K562 (cell line): ENCODE results near the gene MPHOSPH8. TPM values are rescaled to one million over a fixed set of nuclear protein-coding genes. Genes with fewer than 3 reads are reported as not detected.

ENCODE experiments used
- BACH1 ChIP-seq: fragments of 200-800 bp; sonication (Bioruptor generic); IDR thresholded peaks from 2 replicates; pipeline ENCODE4 v1.6.1; 2016; ENCODE audit warnings: missing genetic modification characterization, missing compliant biosample characterization
- DDX20 ChIP-seq: fragments of 450-650 bp; IDR thresholded peaks from 2 replicates; pipeline ENCODE4 v1.6.1; 2016; ENCODE audit warnings: missing genetic modification characterization, low read depth, mild to moderate bottlenecking, missing compliant biosample characterization, moderate library complexity
- DPF2 ChIP-seq: fragments of 450-650 bp; IDR thresholded peaks from 2 replicates; pipeline ENCODE4 v1.6.1; 2016
- ESRRA ChIP-seq: fragments of 450-650 bp; IDR thresholded peaks from 2 replicates; pipeline ENCODE4 v1.6.1; 2014; ENCODE audit warnings: low read depth, mild to moderate bottlenecking, moderate library complexity, borderline replicate concordance
- FOSL1 ChIP-seq: fragments of 200-800 bp; sonication (Bioruptor generic); conservative IDR thresholded peaks from 2 replicates; pipeline ENCODE4 v1.6.1; 2016; ENCODE audit warnings: missing genetic modification characterization, missing compliant biosample characterization
- HDGF ChIP-seq: fragments of 450-650 bp; IDR thresholded peaks from 2 replicates; pipeline ENCODE4 v1.6.1; 2016
- L3MBTL2 ChIP-seq: fragments of 450-650 bp; IDR thresholded peaks from 2 replicates; pipeline ENCODE4 v1.6.1; 2016; ENCODE audit warnings: mild to moderate bottlenecking, moderate library complexity
- MAFK ChIP-seq: IDR thresholded peaks from 2 replicates; pipeline ENCODE4 v1.6.1; 2011; ENCODE audit warnings: low read length, improper control_type of control experiment
- MCM5 ChIP-seq: fragments of 450-650 bp; IDR thresholded peaks from 2 replicates; pipeline ENCODE4 v1.6.1; 2016; ENCODE audit warnings: low read depth
- MEIS2 ChIP-seq: fragments of 450-650 bp; IDR thresholded peaks from 2 replicates; pipeline ENCODE4 v1.6.1; 2014; ENCODE audit warnings: mild to moderate bottlenecking; ENCODE audit not compliant: partially characterized antibody
- NFE2 ChIP-seq: IDR thresholded peaks from 2 replicates; pipeline ENCODE4 v1.6.1; 2014; ENCODE audit warnings: antibody characterized with exemption, low read depth
- NR2C2 ChIP-seq, 2 experiments: fragments of 200-800 bp in 1 of 2; sonication (Bioruptor generic) in 1 of 2; sonication (generic) in 1 of 2; formaldehyde crosslinking in 1 of 2; IDR thresholded peaks; 2 replicates each; pipeline versions ENCODE4 v1.6.1 to v1.8.0; 2016 to 2022; ENCODE audit warnings: mild to moderate bottlenecking in 1 of 2, missing compliant biosample characterization in 1 of 2, missing genetic modification characterization in 1 of 2, missing genetic modification reagents in 1 of 2
- POLR3G ChIP-seq: IDR thresholded peaks from 2 replicates; pipeline ENCODE4 v1.6.1; 2011; ENCODE audit not compliant: insufficient read length, insufficient replicate concordance; ENCODE audit errors: extremely low read depth
- RBBP5 ChIP-seq: fragments of 200-600 bp; sonication (generic); IDR thresholded peaks from 2 replicates; pipeline ENCODE4 v1.6.1; 2012; ENCODE audit warnings: borderline replicate concordance, mild to moderate bottlenecking, low read length, control low read depth, inconsistent platforms; ENCODE audit not compliant: insufficient read depth, poor library complexity, severe bottlenecking
- SIN3A ChIP-seq, 2 experiments: fragments of 150-350 bp in 1 of 2; IDR thresholded peaks; 2 replicates each; pipeline ENCODE4 v1.6.1; 2011 to 2016; ENCODE audit warnings: borderline replicate concordance in 2 of 2, low read depth in 2 of 2, low read length in 2 of 2, mild to moderate bottlenecking in 2 of 2, moderate library complexity in 2 of 2; ENCODE audit not compliant: control insufficient read depth in 1 of 2
- SMARCA4 ChIP-seq: fragments of 450-650 bp; IDR thresholded peaks from 2 replicates; pipeline ENCODE4 v1.6.1; 2016
- SP1 ChIP-seq: sonication (generic); formaldehyde crosslinking; IDR thresholded peaks from 2 replicates; pipeline ENCODE4 v1.8.1; 2022; ENCODE audit warnings: mild to moderate bottlenecking, missing genetic modification reagents
- SRSF3 ChIP-seq: fragments of 200-400 bp; formaldehyde crosslinking; IDR thresholded peaks from 2 replicates; pipeline ENCODE4 v1.6.1; 2016; ENCODE audit warnings: mild to moderate bottlenecking, low read length, moderate library complexity; ENCODE audit not compliant: insufficient read depth
- TEAD2 ChIP-seq: fragments of 450-650 bp; IDR thresholded peaks from 2 replicates; pipeline ENCODE4 v1.6.1; 2016; ENCODE audit warnings: missing genetic modification characterization, control low read depth, missing compliant biosample characterization
- TRIM28 ChIP-seq: fragments of 450-650 bp; IDR thresholded peaks from 2 replicates; pipeline ENCODE4 v1.6.1; 2017
- ZNF140 ChIP-seq: fragments of 250-450 bp; sonication (Bioruptor Pico); IDR thresholded peaks from 2 replicates; pipeline ENCODE4 v1.8.0; 2021; ENCODE audit warnings: moderate library complexity, mild to moderate bottlenecking, inconsistent platforms
- ZNF143 ChIP-seq: sonication (generic); formaldehyde crosslinking; IDR thresholded peaks from 2 replicates; pipeline ENCODE4 v1.9.0; 2022; ENCODE audit warnings: mild to moderate bottlenecking, missing genetic modification reagents
- ZNF780A ChIP-seq: fragments of 250-450 bp; sonication (Bioruptor Pico); IDR thresholded peaks from 2 replicates; pipeline ENCODE4 v1.5.0; 2021; ENCODE audit warnings: mild to moderate bottlenecking
- polyA plus RNA-seq, 8 experiments: library from polyadenylated mRNA; depleted of rRNA in 4 of 8; stranded (reverse) in 5 of 8; unstranded in 3 of 8; fragments of >200 nt; fragmentation: Nextera tagmentation in 2 of 8; fragmentation: Illumina TruSeq in 1 of 8; extraction: Ambion mirVana in 2 of 8; extraction: Trizol in 1 of 8; gene quantifications; 2 replicates each; pipeline versions ENCODE4 v1.2.1 to v1.2.3, GENCODE V29; 2011 to 2014; ENCODE audit warnings: inconsistent platforms in 1 of 8, missing spikeins in 1 of 8
- total RNA-seq, 7 experiments: library from RNA; depleted of rRNA in 6 of 7; stranded (reverse); fragments of >200 nt in 6 of 7; fragmentation: Illumina TruSeq in 2 of 7; extraction: Trizol in 2 of 7; gene quantifications; 2 replicates each; pipeline versions ENCODE4 v1.2.1 to v1.2.3, GENCODE V29; 2011 to 2021; ENCODE audit warnings: low replicate concordance in 1 of 7
- TF ChIP-seq, protein P1 (sequence below): sonication (generic); formaldehyde crosslinking; IDR thresholded peaks from 2 replicates; pipeline ENCODE4 v1.8.0; 2022; ENCODE audit warnings: mild to moderate bottlenecking, missing genetic modification reagents
- TF ChIP-seq, protein P2 (sequence below): fragments of 450-650 bp; formaldehyde crosslinking; IDR thresholded peaks from 2 replicates; pipeline ENCODE4 v1.4.0; 2022; ENCODE audit warnings: mild to moderate bottlenecking, moderate library complexity
- TF ChIP-seq, protein P3 (sequence below), 2 experiments: fragments of 450-650 bp in 1 of 2; sonication (generic) in 1 of 2; formaldehyde crosslinking in 1 of 2; IDR thresholded peaks in 1 of 2; conservative IDR thresholded peaks in 1 of 2; 2 replicates each; pipeline versions ENCODE4 v1.6.1 to v1.8.1; 2016 to 2023; ENCODE audit warnings: mild to moderate bottlenecking in 2 of 2, moderate library complexity in 2 of 2, inconsistent platforms in 1 of 2, missing genetic modification reagents in 1 of 2

The MPHOSPH8 gene
- total and polyA plus RNA-seq, 9 of the 15 experiments (the other 6 are each of a cell fraction or from before 2014, with no cell fraction given), result 10.3 to 24.8 (median 16.6) TPM

DNA sequence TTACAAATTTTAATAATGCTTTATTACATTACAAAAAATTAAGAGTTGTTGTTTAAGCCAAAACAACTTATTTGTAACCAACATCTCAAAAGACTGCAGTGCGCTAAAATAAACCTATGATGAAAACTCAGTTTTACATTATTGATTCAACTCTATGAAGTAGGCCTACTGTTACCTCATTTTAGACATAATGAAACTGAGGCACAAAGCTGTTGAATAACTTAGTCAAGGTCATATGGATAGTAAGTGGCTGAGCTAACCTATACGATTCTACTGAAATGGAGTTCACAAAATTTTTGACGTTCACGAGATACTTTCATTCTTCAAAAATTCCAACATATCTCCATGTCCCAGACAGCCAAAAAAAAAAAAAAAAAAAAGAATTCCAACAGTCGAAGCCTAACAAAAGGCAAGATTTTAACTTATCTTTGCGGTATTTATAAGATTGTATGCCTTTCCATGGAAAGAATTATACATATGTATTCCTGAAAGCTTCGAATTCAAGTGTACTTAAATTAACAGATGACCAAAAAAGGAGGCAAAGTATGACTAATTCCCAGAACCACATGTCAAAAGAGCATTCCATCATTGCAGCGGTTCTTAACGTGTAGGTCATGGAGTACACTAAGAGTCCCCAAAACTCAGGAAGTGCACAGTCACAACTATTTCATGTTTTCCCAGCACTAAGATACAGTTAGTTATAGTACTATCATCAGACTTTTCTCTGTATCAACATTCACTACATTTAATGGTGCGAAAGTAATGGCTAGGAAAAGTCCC, 79.9 kb downstream of the MPHOSPH8 start (continued):
- no peak for TF ChIP-seq RBBP5
- TF ChIP-seq, protein P1, sequence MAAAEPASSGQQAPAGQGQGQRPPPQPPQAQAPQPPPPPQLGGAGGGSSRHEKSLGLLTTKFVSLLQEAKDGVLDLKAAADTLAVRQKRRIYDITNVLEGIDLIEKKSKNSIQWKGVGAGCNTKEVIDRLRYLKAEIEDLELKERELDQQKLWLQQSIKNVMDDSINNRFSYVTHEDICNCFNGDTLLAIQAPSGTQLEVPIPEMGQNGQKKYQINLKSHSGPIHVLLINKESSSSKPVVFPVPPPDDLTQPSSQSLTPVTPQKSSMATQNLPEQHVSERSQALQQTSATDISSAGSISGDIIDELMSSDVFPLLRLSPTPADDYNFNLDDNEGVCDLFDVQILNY (CRISPR knock-in tag), result no peak
- TF ChIP-seq SIN3A (IDR thresholded peaks at IDR 0.05; ENCODE audit: borderline replicate concordance in 2 of 2, control insufficient read depth in 1 of 2, low read depth in 2 of 2, low read length in 2 of 2), result no peak
- TF ChIP-seq, protein P2, sequence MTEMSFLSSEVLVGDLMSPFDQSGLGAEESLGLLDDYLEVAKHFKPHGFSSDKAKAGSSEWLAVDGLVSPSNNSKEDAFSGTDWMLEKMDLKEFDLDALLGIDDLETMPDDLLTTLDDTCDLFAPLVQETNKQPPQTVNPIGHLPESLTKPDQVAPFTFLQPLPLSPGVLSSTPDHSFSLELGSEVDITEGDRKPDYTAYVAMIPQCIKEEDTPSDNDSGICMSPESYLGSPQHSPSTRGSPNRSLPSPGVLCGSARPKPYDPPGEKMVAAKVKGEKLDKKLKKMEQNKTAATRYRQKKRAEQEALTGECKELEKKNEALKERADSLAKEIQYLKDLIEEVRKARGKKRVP (CRISPR knock-in tag), result no peak
- no peak for TF ChIP-seq HDGF
- TF ChIP-seq DPF2, result peak; percentile 26; the same call in 1 of the 2 replicates
- no peak for TF ChIP-seq MCM5
- no peak for TF ChIP-seq DDX20
- TF ChIP-seq ZNF140 (CRISPR knock-in tag), result no peak
- no peak for TF ChIP-seq ZNF143 (CRISPR knock-in tag)
- no peak for TF ChIP-seq TEAD2
- no peak for TF ChIP-seq BACH1 (tag)
- peak; percentile 37; the same call in 1 of the 2 replicates for TF ChIP-seq SMARCA4
- TF ChIP-seq MAFK, result 0 out of 2 replicates have a peak, but pooled peaks have one; percentile 16
- no peak for TF ChIP-seq ESRRA
- no peak for TF ChIP-seq TRIM28
- no peak for TF ChIP-seq SP1 (CRISPR knock-in tag)
- TF ChIP-seq, protein P3, sequence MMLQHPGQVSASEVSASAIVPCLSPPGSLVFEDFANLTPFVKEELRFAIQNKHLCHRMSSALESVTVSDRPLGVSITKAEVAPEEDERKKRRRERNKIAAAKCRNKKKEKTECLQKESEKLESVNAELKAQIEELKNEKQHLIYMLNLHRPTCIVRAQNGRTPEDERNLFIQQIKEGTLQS (IDR thresholded peaks at IDR 0.05), result peak; percentile 70
- TF ChIP-seq, protein P3 (CRISPR knock-in tag; conservative IDR thresholded peaks at IDR 0.05), result no peak
- no peak for TF ChIP-seq POLR3G
- TF ChIP-seq MEIS2, result peak; percentile 89
- no peak for TF ChIP-seq NR2C2 (CRISPR knock-in tag; IDR thresholded peaks at IDR 0.05)
- TF ChIP-seq NR2C2 (tag; IDR thresholded peaks at IDR 0.05), result 0 out of 2 replicates have a peak, but pooled peaks have one; percentile 17
- peak; percentile 34; the same call in 1 of the 2 replicates for TF ChIP-seq NFE2
- TF ChIP-seq SRSF3, result no peak
- TF ChIP-seq ZNF780A (CRISPR knock-in tag), result no peak
- TF ChIP-seq FOSL1 (tag), result peak; percentile 76
- peak; percentile 85 for TF ChIP-seq L3MBTL2
